Ovary (tissue), 9 donors: Measurements from ENCODE around the gene CD79B. TPM values are rescaled to one million over a fixed set of nuclear protein-coding genes. Genes with fewer than 3 reads are reported as not detected.
A peak's percentile ranks its signal among the peaks of the same experiment; 100 is the strongest.
"Not testable (repeated sequence)": the region's sequence is repeated elsewhere in the genome, so short reads cannot be mapped to it uniquely, and the experiment has no call there.

Source experiments
- DNase-seq, 5 donors: peaks; one replicate each; pipeline ENCODE4 v3.0.0-alpha.2; 2019 to 2020
- H3K27ac ChIP-seq, 2 donors: fragments of 200-600 bp; one replicate each; pipeline versions ENCODE4 v1.5.1 to v1.8.0; 2019 to 2022
- H3K27me3 ChIP-seq: fragments of 200-600 bp; one replicate; pipeline ENCODE4 v1.8.0; 2022
- H3K36me3 ChIP-seq: fragments of 200-600 bp; sonication (generic); one replicate; pipeline ENCODE4 v1.5.1; 2019
- H3K4me1 ChIP-seq: one replicate; pipeline ENCODE4 v1.8.1; 2013; ENCODE audit warnings: mild to moderate bottlenecking, moderate library complexity; ENCODE audit not compliant: insufficient read depth
- H3K4me3 ChIP-seq: fragments of 200-600 bp; sonication (generic); one replicate; pipeline ENCODE4 v1.5.1; 2017
- H3K9me3 ChIP-seq, 2 donors: fragments of 200-600 bp in 1 of 2; sonication (generic) in 1 of 2; one replicate each; pipeline versions ENCODE4 v1.5.1 to v1.8.1; 2013 to 2019; ENCODE audit warnings: mild to moderate bottlenecking in 1 of 2, moderate library complexity in 1 of 2
- EP300 ChIP-seq: sonication (generic); formaldehyde crosslinking; IDR thresholded peaks from one replicate; pipeline ENCODE4 v1.6.1; 2017; ENCODE audit warnings: antibody characterized with exemption
- POLR2A ChIP-seq: fragments of 450-650 bp; IDR thresholded peaks from one replicate; pipeline ENCODE4 v1.6.1; 2017; ENCODE audit warnings: antibody characterized with exemption, mild to moderate bottlenecking, moderate library complexity
- WGBS, 3 donors: extraction: QIAGEN DNeasy Blood & Tissue Kit in 1 of 3; methylation state at CpG; one replicate each; pipeline versions ENCODE4 v1.1.5 to v1.1.7; 2013 to 2017; 5-methylcytosine and 5-hydroxymethylcytosine counted together
- intact Hi-C, 4 donors: fragments of 100-400 bp; cut with DNase I; formaldehyde crosslinking; loops; one replicate each; pipeline versions ENCODE4 v1.11.0 to v1.15.1; 2022 to 2023
- polyA plus RNA-seq, 2 donors: library from polyadenylated mRNA; stranded (reverse); fragments of 200-250 nt in 1 of 2; fragments of 350-450 nt in 1 of 2; fragmentation: Illumina TruSeq in 1 of 2; extraction: RNeasy Lipid Tissue Mini Kit (QIAGEN cat#74804) in 1 of 2; gene quantifications; one replicate each; pipeline ENCODE4 v1.2.3, GENCODE V29; 2013 to 2014
- total RNA-seq, 7 donors: library from RNA; depleted of rRNA in 2 of 7; stranded (reverse); fragments of >200 nt in 2 of 7; fragmentation: NEBNext Ultra II Directional in 3 of 7; extraction: Animal tissue kit (Norgen Biotek cat#: 25700) in 3 of 7; gene quantifications; one replicate each; pipeline versions ENCODE4 v1.1.0 to v1.2.4, GENCODE V29; 2016 to 2023
- TF ChIP-seq, protein P1 (sequence below), 3 donors: fragments of 450-650 bp in 2 of 3; fragments of 200-600 bp in 1 of 3; IDR thresholded peaks; one replicate each; pipeline versions ENCODE4 v1.5.1 to v1.8.0; 2016 to 2022; ENCODE audit warnings: antibody characterized with exemption in 3 of 3, mild to moderate bottlenecking in 1 of 3
- donor health status: DM: no; HTN: no; CAD: no; lungs with moderate emphysema.
- donor health status: DM: no; HTN: no; CAD: no.
- donor health status: Bipolar disorder and iron deficiency.
- donor health status: DM: yes; HTN: yes; CAD: no.
- donor health status: DM: no; HTN: no; CAD: no.
- donor health status: DM: yes; HTN: yes; CAD: no.

Gene CD79B
- total and polyA plus RNA-seq, 9 donors = 0.48 to 2.0 (median 0.92) TPM

DNA sequence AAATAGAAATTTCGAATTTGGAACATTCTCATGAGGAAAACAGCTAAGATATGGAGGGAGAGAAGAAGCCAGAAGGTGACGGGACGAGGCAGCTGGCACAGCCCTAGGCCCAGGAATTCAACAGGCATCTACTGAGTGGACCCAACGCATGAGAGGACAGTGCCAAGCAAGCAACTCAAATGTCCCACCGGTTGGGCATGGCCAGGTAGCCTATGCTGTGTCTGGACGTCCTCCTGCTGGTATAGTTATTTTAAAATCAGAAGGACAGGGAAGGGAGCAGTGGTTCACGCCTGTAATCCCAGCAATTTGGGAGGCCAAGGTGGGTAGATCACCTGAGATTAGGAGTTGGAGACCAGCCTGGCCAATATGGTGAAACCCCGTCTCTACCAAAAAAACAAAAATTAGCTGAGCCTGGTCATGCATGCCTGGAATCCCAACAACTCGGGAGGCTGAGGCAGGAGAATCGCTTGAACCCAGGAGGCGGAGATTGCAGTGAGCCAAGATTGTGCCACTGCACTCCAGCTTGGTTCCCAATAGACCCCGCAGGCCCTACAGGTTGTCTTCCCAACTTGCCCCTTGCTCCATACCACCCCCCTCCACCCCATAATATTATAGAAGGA is 15.5 kb downstream of the CD79B start:
- H3K4me3 ChIP-seq = no peak overlapping the region
- peaks cover 2% of the 10 kb centered on the region for H3K4me1 ChIP-seq
- WGBS, 3 donors = 83 to 86% (median 84%) methylated on average over 12 of the region's 12 CpGs
- H3K36me3 ChIP-seq = no peaks in the 10 kb centered on the region
- H3K9me3 ChIP-seq = no peaks in the 10 kb centered on the region
- no peak overlapping the region for H3K27ac ChIP-seq
- DNase-seq = peak in 1 of 5 donors; percentile 7
- TF ChIP-seq, protein P1, sequence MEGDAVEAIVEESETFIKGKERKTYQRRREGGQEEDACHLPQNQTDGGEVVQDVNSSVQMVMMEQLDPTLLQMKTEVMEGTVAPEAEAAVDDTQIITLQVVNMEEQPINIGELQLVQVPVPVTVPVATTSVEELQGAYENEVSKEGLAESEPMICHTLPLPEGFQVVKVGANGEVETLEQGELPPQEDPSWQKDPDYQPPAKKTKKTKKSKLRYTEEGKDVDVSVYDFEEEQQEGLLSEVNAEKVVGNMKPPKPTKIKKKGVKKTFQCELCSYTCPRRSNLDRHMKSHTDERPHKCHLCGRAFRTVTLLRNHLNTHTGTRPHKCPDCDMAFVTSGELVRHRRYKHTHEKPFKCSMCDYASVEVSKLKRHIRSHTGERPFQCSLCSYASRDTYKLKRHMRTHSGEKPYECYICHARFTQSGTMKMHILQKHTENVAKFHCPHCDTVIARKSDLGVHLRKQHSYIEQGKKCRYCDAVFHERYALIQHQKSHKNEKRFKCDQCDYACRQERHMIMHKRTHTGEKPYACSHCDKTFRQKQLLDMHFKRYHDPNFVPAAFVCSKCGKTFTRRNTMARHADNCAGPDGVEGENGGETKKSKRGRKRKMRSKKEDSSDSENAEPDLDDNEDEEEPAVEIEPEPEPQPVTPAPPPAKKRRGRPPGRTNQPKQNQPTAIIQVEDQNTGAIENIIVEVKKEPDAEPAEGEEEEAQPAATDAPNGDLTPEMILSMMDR (IDR thresholded peaks at IDR 0.05) = no peak
- TF ChIP-seq POLR2A = no peak
- no peak for TF ChIP-seq EP300
- intact Hi-C loops = loop anchor here in 3 of 4 donors (5.0 to 10.0 kb wide), 4 partner anchors 108 to 368 kb away; partner anchors contain the start of genes ERN1 (in 2 of the 3) and ICAM2 (in 1 of the 3)
- no peaks in the 10 kb centered on the region for H3K27me3 ChIP-seq

DNA sequence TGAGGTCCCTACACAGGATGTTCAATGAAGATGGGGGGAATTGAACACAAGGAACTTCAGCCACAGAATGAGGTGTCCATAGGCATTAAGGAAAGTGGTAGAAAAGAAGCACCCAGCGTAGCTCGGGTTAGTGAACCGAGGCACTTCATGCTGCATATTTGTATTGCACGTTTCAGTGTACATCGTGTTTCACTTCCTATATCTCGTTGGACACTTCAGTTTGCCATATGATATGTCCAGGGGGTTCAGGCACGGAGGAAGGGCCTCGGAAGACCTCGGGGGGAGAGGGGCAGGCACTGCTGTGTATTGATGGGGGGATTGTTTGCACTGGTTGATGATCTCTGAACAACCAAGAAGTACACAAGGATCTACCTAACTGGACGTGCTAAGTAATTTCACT is 16.4 kb downstream of the CD79B start:
- H3K4me3 ChIP-seq, H3K9me3 ChIP-seq, H3K27me3 ChIP-seq, H3K27ac ChIP-seq, H3K4me1 ChIP-seq, H3K36me3 ChIP-seq, DNase-seq: not testable (repeated sequence)
- intact Hi-C loops = loop anchor here in 3 of 4 donors (5.0 to 10.0 kb wide), 4 partner anchors 109 to 369 kb away; partner anchors contain the start of genes ERN1 (in 2 of the 3) and ICAM2 (in 1 of the 3)
- 79 to 82% (median 79%) methylated on average over 10 of the region's 10 CpGs for WGBS, 3 donors

DNA sequence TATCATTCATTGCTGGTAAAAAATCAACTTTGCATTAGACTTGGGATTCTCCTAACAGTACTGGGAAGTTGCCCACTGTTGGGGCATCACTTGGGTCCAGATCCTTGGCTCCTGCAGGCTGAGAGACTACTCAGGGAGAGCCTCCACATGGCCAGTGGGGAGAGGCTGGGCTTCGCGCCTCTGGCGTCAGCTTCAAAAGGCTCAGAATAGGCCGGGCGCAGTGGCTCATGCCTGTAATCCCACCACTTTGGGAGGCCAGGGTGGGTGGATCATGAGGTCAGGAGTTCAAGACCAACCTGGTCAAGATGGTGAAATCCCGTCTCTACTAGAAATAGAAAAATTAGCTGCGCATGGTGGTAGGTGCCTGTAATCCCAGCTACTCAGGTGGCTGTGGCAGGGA is 17.7 kb downstream of the CD79B start:
- Histone ChIP-seq H3K27me3 (no peaks in the 10 kb centered on the region), H3K27ac (no peak overlapping the region), H3K36me3 (no peaks in the 10 kb centered on the region), H3K4me3 (no peak overlapping the region), H3K9me3 (no peaks in the 10 kb centered on the region), H3K4me1 (no peaks in the 10 kb centered on the region)
- DNase-seq = no peak
- intact Hi-C loops = loop anchor here in 3 of 4 donors (5.0 to 10.0 kb wide), 4 partner anchors 110 to 370 kb away; partner anchors contain the start of genes ERN1 (in 2 of the 3) and ICAM2 (in 1 of the 3)
- WGBS, 3 donors = 92 to 97% (median 93%) methylated on average over 7 of the region's 7 CpGs
- no peak for TF ChIP-seq POLR2A
- no peak for TF ChIP-seq EP300
- TF ChIP-seq, protein P1 (IDR thresholded peaks at IDR 0.05) = no peak

DNA sequence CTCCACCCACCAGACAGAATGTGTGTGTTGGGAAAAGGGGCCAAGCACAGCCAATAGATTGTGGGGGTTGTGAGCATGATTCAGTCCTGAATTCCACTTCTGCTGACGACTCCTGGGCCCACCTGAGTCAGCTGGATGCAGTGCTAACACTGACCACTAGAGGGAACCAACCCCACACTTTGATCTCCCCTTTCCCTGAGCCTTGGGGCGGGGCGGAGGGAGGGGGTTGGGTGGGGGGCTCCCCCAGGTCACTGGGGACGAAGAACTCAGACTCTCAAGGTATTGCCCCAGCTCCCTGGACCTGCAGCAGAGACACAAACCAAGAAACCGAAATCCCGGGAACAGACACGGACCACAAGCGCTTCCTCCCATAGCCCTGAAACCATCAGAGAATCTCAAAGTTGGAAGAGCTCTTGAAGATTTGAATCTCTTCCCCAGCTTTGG is 20.5 kb downstream of the CD79B start:
- Histone ChIP-seq H3K4me1 (no peaks in the 10 kb centered on the region), H3K4me3 (no peak overlapping the region), H3K27me3 (no peaks in the 10 kb centered on the region), H3K9me3 (no peaks in the 10 kb centered on the region), H3K27ac (no peak overlapping the region), H3K36me3 (no peaks in the 10 kb centered on the region)
- 34 to 37% (median 36%) methylated on average over 8 of the region's 8 CpGs for WGBS, 3 donors
- peak; percentile 31 to 61 (median 53) for DNase-seq
- intact Hi-C loops = loop anchor here in 3 of 4 donors (5.0 to 10.0 kb wide), 4 partner anchors 113 to 373 kb away; partner anchors contain the start of genes ERN1 (in 2 of the 3) and ICAM2 (in 1 of the 3)
- no peak for TF ChIP-seq POLR2A
- no peak for TF ChIP-seq EP300
- TF ChIP-seq, protein P1 (IDR thresholded peaks at IDR 0.05) = peak; percentile 39 to 47 (median 45)
